Panc1 (cell line): ENCODE data around the gene CAMTA2. TPM values are rescaled to one million over a fixed set of nuclear protein-coding genes. Genes with fewer than 3 reads are reported as not detected.

Experiments
- ATAC-seq: fragments of 200-7000 bp; cut with Tn5 transposase; 2 replicates; pipeline ENCODE4 v1.9.1; 2020; ENCODE audit warnings: mild to moderate bottlenecking, moderate library complexity
- BruUV-seq: library from RNA; stranded (reverse); fragments of 400-500 nt; replicated peaks from 2 replicates; lab custom pipeline; 2021; lab: Mats Ljungman, UMichigan
- CTCF ChIA-PET: fragments of 300-600 bp; sonication (Branson Sonifier 250); formaldehyde crosslinking; loops from one replicate; lab custom pipeline; 2022; ENCODE audit warnings: antibody characterized with exemption; lab: Charles Lee
- POLR2A ChIA-PET: fragments of 300-600 bp; sonication (Branson Sonifier 250); formaldehyde crosslinking; loops from one replicate; lab custom pipeline; 2022; ENCODE audit warnings: antibody characterized with exemption; lab: Charles Lee
- DNase-seq: peaks from one replicate; pipeline ENCODE4 v3.0.0-alpha.2; 2010; ENCODE audit warnings: low read depth, low spot score
- H3K27ac ChIP-seq: 2 replicates; pipeline ENCODE4 v1.5.1; 2011; ENCODE audit warnings: mild to moderate bottlenecking, low read length, inconsistent platforms
- H3K27me3 ChIP-seq: fragments of 200-500 bp; sonication (Bioruptor generic); 2 replicates; pipeline ENCODE4 v1.6.0; 2014; ENCODE audit warnings: low read length, inconsistent platforms; ENCODE audit not compliant: control insufficient read depth, insufficient read depth
- H3K36me3 ChIP-seq: fragments of 200-500 bp; sonication (Bioruptor generic); 2 replicates; pipeline ENCODE4 v1.5.1; 2014; ENCODE audit warnings: inconsistent platforms, mild to moderate bottlenecking, low read length, moderate library complexity; ENCODE audit not compliant: control insufficient read depth, insufficient read depth
- H3K4me1 ChIP-seq: 2 replicates; pipeline ENCODE4 v1.5.1; 2011; ENCODE audit warnings: inconsistent platforms, mild to moderate bottlenecking, low read length, moderate library complexity; ENCODE audit not compliant: control insufficient read depth, insufficient read depth
- H3K4me3 ChIP-seq, 2 experiments: 2 replicates each; pipeline ENCODE4 v1.5.1; 2011 to 2012; ENCODE audit warnings: low read depth in 2 of 2, low read length in 2 of 2, mild to moderate bottlenecking in 2 of 2, inconsistent platforms in 1 of 2, moderate library complexity in 1 of 2
- H3K9me3 ChIP-seq: fragments of 200-500 bp; sonication (Bioruptor generic); 2 replicates; pipeline ENCODE4 v1.5.1; 2014; ENCODE audit warnings: low read depth, mild to moderate bottlenecking, inconsistent platforms, low read length, moderate library complexity; ENCODE audit not compliant: control insufficient read depth, insufficient read depth
- CTCF ChIP-seq: fragments of 450-650 bp; IDR thresholded peaks from 2 replicates; pipeline ENCODE4 v1.5.1; 2017; ENCODE audit warnings: mild to moderate bottlenecking
- POLR2AphosphoS5 ChIP-seq: IDR thresholded peaks from 2 replicates; pipeline ENCODE4 v1.6.1; 2012; ENCODE audit warnings: mild to moderate bottlenecking, low read depth, low read length, moderate library complexity
- REST ChIP-seq, 2 experiments: IDR thresholded peaks; 2 replicates each; pipeline ENCODE4 v1.6.1; 2011 to 2012; ENCODE audit warnings: low read depth in 2 of 2, control low read depth in 1 of 2, low read length in 1 of 2, mild to moderate bottlenecking in 1 of 2, moderate library complexity in 1 of 2; ENCODE audit not compliant: insufficient read depth in 1 of 2
- SIN3A ChIP-seq: IDR thresholded peaks from 2 replicates; pipeline ENCODE4 v1.6.1; 2012; ENCODE audit warnings: low read depth, mild to moderate bottlenecking, low read length, moderate library complexity, borderline replicate concordance; ENCODE audit not compliant: insufficient read depth
- TCF7L2 ChIP-seq: IDR thresholded peaks from 2 replicates; pipeline ENCODE4 v1.6.1; 2011; ENCODE audit warnings: mild to moderate bottlenecking, low read depth, low read length, inconsistent platforms
- in situ Hi-C: cut with HindIII; loops from 2 replicates; pipeline ENCODE4 v1.10.0; 2016; ENCODE audit warnings: low sequenced_read_pairs, low pct_unique_long_range_greater_than_20kb
- intact Hi-C: fragments of 100-400 bp; cut with micrococcal nuclease; formaldehyde crosslinking; loops from one replicate; pipeline ENCODE4 v1.10.0; 2022; ENCODE audit not compliant: unreplicated experiment
- total RNA-seq: library from RNA; stranded (reverse); gene quantifications from one replicate; pipeline ENCODE4 v1.2.1, GENCODE V29; 2021; ENCODE audit not compliant: unreplicated experiment

CAMTA2 gene
- total RNA-seq, 1 experiment from 2014 or later = 22.7 TPM

- H3K4me1 ChIP-seq = peaks cover 3% of the 10 kb centered on the region; the same call in 1 of the 2 replicates
- no TSS peak for BruUV-seq
- H3K9me3 ChIP-seq = no peaks in the 10 kb centered on the region
- intact Hi-C loops (no loop called here), in situ Hi-C loops (no loop called here)
- POLR2A ChIA-PET = no interaction called here
- H3K4me3 ChIP-seq = no peak overlapping the region
- DNase-seq (no peak), ATAC-seq (no peak)
- TF ChIP-seq TCF7L2 = no peak
- TF ChIP-seq CTCF = no peak
- no peak for TF ChIP-seq SIN3A
- TF ChIP-seq REST (IDR thresholded peaks at IDR 0.05; ENCODE audit: insufficient read depth in 1 of 2, low read depth in 2 of 2, low read length in 1 of 2) = no peak
- no peak for TF ChIP-seq POLR2AphosphoS5
- CTCF ChIA-PET = no interaction called here
- H3K36me3 ChIP-seq = no peaks in the 10 kb centered on the region
- H3K27ac ChIP-seq = no peak overlapping the region
- no peaks in the 10 kb centered on the region for H3K27me3 ChIP-seq
These were observed 30.9 kb downstream of the CAMTA2 start for GRCh38 chr17:4956493-4957061.

- no peaks in the 10 kb centered on the region for H3K9me3 ChIP-seq
- no peak overlapping the region for H3K4me3 ChIP-seq
- BruUV-seq = no TSS peak
- no peaks in the 10 kb centered on the region for H3K27me3 ChIP-seq
- DNase-seq (no peak), ATAC-seq (no peak)
- H3K36me3 ChIP-seq = no peaks in the 10 kb centered on the region
- POLR2A ChIA-PET = interaction anchor here (0.6 kb wide), 1 partner anchor 18 kb away, joined by 16 read pairs; no protein-coding TSS in a partner anchor
- no peak for TF ChIP-seq CTCF
- no peak for TF ChIP-seq SIN3A
- TF ChIP-seq TCF7L2 = no peak
- TF ChIP-seq POLR2AphosphoS5 = no peak
- TF ChIP-seq REST (IDR thresholded peaks at IDR 0.05; ENCODE audit: insufficient read depth in 1 of 2, low read depth in 2 of 2, low read length in 1 of 2) = no peak
- H3K27ac ChIP-seq = no peak overlapping the region
- intact Hi-C loops = no loop called here
- CTCF ChIA-PET = no interaction called here
- H3K4me1 ChIP-seq = peaks cover 16% of the 10 kb centered on the region
- in situ Hi-C loops = no loop called here
These were observed 32.4 kb downstream of the CAMTA2 start for GRCh38 chr17:4955091-4955490.
